LNCaP clone FGC (cell line): ENCODE data around the gene FOXA2.
"Not testable (repeated sequence)": the region's sequence is repeated elsewhere in the genome, so short reads cannot be mapped to it uniquely, and the experiment has no call there.

Source experiments
- DNase-seq: peaks from one replicate; pipeline ENCODE4 v3.0.0-alpha.2; 2011; ENCODE audit warnings: low read depth
- H3K4me3 ChIP-seq: 2 replicates; pipeline ENCODE4 v1.5.1; 2011; ENCODE audit warnings: mild to moderate bottlenecking, low read depth, low read length, control low read depth
- TF ChIP-seq, protein P1 (sequence below): IDR thresholded peaks from 2 replicates; pipeline ENCODE4 v1.5.1; 2012; ENCODE audit warnings: mild to moderate bottlenecking; ENCODE audit not compliant: control insufficient read depth, insufficient read depth; ENCODE audit errors: extremely low read depth

FOXA2 gene

DNA sequence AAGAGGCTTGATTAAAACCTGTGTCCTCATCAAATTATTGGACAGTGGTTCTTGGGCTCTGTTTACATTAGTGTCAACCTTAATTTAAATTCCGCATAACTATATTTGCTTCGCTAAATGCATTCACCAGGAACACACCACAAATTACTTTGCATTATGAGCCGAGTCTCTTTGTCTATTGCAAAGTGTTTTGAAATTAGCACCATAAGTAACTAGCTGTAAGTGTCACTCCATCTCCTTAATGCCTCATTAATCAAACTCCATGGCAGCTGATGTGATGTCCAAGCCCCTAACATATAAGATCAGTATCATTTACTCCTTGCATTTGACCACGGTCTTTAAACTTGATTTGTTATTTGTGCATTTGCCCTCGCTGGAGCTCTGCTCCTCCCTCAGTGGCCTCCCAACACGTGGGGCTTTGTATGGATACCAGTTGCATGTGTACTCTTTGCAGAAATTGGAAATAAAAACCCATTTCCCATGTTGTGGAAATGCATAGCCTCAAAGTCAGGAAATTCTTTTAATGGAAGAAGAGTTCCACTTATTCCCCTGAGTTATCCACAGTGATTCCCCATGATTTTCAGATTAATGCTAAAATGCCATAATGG lies 24.6 kb downstream of the FOXA2 start:
- no peak for DNase-seq
- H3K4me3 ChIP-seq: no peak overlapping the region
- TF ChIP-seq, protein P1, sequence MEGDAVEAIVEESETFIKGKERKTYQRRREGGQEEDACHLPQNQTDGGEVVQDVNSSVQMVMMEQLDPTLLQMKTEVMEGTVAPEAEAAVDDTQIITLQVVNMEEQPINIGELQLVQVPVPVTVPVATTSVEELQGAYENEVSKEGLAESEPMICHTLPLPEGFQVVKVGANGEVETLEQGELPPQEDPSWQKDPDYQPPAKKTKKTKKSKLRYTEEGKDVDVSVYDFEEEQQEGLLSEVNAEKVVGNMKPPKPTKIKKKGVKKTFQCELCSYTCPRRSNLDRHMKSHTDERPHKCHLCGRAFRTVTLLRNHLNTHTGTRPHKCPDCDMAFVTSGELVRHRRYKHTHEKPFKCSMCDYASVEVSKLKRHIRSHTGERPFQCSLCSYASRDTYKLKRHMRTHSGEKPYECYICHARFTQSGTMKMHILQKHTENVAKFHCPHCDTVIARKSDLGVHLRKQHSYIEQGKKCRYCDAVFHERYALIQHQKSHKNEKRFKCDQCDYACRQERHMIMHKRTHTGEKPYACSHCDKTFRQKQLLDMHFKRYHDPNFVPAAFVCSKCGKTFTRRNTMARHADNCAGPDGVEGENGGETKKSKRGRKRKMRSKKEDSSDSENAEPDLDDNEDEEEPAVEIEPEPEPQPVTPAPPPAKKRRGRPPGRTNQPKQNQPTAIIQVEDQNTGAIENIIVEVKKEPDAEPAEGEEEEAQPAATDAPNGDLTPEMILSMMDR: no peak

DNA sequence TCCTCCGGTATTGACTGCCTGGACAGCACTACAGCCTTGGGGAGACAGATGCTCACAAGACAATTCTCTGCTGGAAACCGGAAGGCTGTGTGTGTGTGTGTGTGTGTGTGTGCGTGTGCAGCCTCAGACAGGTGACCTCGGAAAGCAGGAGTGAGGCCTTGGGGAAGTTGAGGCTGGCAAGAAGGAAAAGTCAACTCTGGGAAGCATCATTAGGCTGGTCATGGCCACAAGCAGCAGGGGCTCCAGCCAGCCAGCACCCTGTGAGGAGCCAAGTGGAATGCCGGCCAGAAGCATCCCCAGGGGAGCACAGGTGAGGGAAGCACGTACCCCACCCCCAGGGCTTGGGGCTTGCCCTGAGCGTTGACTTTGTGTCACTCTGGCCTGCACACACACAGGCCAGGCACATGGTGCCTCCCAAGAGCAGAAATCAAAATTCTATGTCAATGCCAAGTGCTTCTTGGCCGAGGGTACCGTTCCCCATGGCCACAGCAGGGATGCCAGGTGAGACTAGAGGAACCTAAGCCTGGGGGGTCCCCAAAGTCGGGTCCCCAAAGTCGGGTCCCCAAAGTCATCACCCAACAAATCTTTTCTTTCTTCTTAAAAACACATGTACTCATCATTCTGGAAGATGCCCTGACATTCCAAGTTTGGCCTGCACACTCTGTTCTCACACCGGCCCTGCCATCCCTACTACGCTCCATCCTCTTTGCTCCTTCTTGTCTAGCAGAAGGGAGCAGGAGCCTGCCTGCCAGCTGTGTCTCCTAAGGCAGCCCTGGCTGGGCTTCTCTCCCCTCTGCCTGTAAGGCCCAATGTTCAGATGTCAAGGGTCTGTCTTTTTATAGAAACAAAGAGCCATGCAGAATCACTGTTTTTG lies 26.7 kb downstream of the FOXA2 start:
- TF ChIP-seq, protein P1: no peak
- H3K4me3 ChIP-seq: no peak overlapping the region
- DNase-seq: no peak

DNA sequence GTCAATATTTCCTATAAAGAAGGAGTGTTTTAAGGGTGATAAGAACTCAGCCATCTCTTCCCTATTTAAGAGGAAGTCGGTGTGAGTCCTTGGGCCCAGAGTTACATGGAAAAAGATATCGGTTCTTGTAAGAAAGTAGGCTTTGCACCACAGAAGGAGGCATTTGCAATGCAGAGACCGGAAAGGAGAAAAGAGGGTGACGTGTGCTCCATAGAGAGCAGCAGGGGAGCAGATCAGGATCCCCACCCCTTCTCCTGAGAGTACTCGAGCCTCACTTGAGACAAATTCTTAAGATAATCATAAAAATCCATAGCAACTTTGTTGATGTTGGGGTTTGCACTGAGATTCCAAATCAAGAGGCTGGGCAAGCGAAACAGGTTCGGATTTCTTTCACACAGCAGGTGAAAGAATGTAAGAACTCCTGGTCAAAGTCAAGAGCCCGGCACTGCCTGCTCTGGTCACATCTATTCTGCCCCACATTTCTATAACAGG lies 27.8 kb downstream of the FOXA2 start:
- H3K4me3 ChIP-seq: no peak overlapping the region
- TF ChIP-seq, protein P1: no peak
- no peak for DNase-seq

DNA sequence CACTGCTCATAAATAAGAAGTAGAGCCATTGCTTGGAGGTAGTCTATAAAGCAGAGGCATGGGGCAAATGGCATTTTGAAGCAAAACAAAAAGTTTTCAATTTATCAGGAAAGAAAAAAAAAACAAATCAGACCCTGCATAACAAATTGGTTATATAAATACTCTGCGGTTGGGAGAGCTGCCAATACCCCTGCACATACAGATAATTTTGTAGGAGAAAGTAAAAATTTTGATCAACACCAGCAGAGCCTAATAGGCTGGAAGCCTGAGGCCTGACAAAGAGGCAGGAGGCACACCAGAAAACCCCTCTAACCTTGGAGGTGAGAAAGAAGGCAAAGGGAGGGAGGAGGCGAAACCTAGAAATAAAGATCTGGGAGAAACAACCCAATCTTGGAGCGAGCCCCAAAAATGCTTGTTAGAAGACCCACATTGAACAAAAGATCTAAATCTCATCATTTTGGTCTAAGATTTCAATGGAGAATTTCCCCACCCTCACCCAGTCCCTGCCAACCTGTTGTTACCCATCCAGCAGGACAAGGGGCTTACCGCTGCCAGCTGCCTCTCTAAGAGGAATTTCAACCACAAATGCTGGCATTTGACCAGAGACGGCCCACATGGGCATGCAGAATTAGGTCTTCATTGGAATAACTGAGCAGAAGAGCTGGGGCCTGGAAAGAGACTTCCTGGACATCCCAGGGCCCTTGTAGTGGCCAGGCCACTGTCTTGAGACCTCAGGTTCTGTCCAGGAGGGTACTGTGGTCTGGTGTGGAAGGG lies 28.4 kb downstream of the FOXA2 start:
- TF ChIP-seq, protein P1: no peak
- no peak for DNase-seq
- H3K4me3 ChIP-seq: no peak overlapping the region

DNA sequence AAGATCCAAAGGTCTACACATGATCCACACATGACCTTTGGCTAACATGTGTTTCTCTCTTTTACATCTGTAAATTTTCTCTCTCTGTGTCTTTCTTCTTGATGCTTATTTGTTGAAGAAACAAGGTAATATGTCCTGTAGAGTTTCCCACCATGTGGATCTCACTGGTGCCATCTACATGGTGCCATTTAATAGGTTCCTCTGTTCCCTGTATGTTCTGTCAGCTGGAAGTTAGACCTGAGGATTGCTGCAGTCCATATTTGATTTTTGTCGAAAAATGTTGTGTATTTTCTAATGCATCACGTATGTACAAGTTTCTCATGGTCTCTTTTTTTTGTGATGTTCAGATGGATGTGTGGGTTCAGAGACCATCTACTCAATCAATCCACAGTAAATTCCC lies 30.0 kb downstream of the FOXA2 start:
- H3K4me3 ChIP-seq: no peak overlapping the region
- TF ChIP-seq, protein P1: no peak
- DNase-seq: no peak

DNA sequence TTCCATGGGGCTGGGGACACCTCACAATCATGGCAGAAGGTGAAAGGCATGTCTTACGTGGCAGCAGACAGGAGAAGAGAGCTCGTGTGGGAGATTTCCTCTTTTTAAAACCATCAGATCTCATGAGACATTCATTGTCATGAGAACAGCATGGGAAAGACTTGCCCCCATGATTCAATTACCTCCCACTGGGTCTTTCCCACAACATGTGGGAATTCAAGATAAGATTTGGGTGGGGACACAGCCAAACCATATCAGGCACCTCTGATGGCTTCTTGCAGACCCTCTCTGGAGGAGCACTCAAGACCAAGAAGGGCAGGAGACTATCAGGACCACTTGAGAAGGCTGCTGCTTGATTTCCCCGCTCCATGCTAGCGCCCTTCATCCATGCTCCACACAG lies 33.9 kb downstream of the FOXA2 start:
- DNase-seq, H3K4me3 ChIP-seq: not testable (repeated sequence)

DNA sequence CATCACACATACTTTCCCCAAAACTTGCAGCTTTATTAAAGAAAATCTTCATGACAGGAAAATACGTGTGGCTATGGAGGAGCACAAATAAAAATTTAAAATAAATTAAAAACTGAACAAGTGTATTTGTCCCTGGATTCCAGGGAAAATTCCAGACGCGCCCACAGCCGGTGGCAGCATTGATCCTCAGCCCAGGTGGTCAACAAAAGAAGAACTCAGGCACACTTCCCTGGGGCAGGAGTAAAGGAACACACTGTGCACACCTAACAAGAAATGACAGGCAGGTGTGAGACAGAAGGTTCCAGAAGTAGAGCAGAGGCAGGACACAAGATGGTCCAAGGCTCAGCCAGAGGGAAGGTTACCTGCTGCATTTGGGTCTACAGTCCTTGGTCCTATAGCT lies 36.3 kb downstream of the FOXA2 start:
- DNase-seq: no peak
- TF ChIP-seq, protein P1: no peak
- H3K4me3 ChIP-seq: no peak overlapping the region
